Mesothelial cell of epicardium (in vitro differentiated cells): ENCODE measurements around the gene USP17L12. TPM values are rescaled to one million over a fixed set of nuclear protein-coding genes. Genes with fewer than 3 reads are reported as not detected.
"Not testable (repeated sequence)": the region's sequence is repeated elsewhere in the genome, so short reads cannot be mapped to it uniquely, and the experiment has no call there.

ENCODE experiments used
- DNase-seq, 2 experiments: peaks; one replicate each; pipeline ENCODE4 v3.0.0; 2021; ENCODE audit warnings: low spot score in 2 of 2; ENCODE audit not compliant: unreplicated experiment in 2 of 2
- H3K27ac Mint-ChIP-seq: 2 replicates; pipeline ENCODE4 v1.8.0; 2021; ENCODE audit warnings: mixed read lengths
- H3K27me3 Mint-ChIP-seq: 2 replicates; pipeline ENCODE4 v1.8.0; 2021; ENCODE audit warnings: low read depth, mixed read lengths
- H3K36me3 Mint-ChIP-seq: 2 replicates; pipeline ENCODE4 v1.8.0; 2021; ENCODE audit warnings: mixed read lengths
- H3K4me1 Mint-ChIP-seq: 2 replicates; pipeline ENCODE4 v1.8.0; 2021; ENCODE audit warnings: mixed read lengths
- H3K4me3 Mint-ChIP-seq: 2 replicates; pipeline ENCODE4 v1.8.0; 2021; ENCODE audit warnings: mild to moderate bottlenecking, moderate library complexity, mixed read lengths
- H3K9me3 Mint-ChIP-seq: 2 replicates; pipeline ENCODE4 v1.8.0; 2021; ENCODE audit warnings: mixed read lengths
- total RNA-seq: library from RNA; stranded (reverse); gene quantifications from 3 replicates; pipeline ENCODE4 v1.2.1, GENCODE V29; 2021

USP17L12 gene, protein sequence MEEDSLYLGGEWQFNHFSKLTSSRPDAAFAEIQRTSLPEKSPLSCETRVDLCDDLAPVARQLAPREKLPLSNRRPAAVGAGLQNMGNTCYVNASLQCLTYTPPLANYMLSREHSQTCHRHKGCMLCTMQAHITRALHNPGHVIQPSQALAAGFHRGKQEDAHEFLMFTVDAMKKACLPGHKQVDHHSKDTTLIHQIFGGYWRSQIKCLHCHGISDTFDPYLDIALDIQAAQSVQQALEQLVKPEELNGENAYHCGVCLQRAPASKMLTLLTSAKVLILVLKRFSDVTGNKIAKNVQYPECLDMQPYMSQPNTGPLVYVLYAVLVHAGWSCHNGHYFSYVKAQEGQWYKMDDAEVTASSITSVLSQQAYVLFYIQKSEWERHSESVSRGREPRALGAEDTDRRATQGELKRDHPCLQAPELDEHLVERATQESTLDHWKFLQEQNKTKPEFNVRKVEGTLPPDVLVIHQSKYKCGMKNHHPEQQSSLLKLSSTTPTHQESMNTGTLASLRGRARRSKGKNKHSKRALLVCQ
- total RNA-seq, result not detected in 3 replicates

DNA sequence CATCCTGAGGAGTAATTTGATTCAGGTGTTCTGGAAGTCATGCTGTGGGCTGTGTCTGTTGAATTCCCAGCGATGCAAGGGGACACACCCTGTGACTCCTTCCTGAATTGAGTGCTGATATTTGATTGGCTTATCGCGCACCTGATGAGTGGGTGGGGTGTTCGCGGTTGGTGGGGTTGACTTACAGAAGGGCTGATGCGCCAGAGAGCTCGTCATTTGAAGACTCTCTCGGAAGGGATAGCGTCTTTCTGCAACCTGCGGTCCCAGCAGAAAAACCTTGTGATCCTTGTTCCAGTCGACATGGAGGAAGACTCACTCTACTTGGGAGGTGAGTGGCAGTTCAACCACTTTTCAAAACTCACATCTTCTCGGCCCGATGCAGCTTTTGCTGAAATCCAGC, at the start of gene USP17L12:
Gene USP17L12 (plus strand): TSS at position 301 of the 400 bp plus-strand sequence. CDS start 0 bp downstream, at position 301.
- H3K27ac Mint-ChIP-seq, H3K9me3 Mint-ChIP-seq, H3K4me1 Mint-ChIP-seq, H3K4me3 Mint-ChIP-seq, DNase-seq, H3K27me3 Mint-ChIP-seq, H3K36me3 Mint-ChIP-seq: not testable (repeated sequence)

DNA sequence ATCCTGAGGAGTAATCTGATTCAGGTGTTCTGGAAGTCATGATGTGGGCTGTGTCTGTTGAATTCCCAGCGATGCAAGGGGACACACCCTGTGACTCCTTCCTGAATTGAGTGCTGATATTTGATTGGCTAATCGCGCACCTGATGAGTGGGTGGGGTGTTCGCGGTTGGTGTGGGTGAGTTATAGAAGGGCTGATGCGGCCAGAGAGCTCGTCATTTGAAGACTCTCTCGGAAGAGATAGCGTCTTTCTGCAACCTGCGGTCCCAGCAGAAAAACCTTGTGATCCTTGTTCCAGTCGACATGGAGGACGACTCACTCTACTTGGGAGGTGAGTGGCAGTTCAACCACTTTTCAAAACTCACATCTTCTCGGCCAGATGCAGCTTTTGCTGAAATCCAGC, 9.6 kb upstream of the USP17L12 start, which contains the start of gene USP17L10:
Gene USP17L10 (plus strand): TSS at position 301 of the 400 bp plus-strand sequence. CDS start 0 bp downstream, at position 301.
- H3K9me3 Mint-ChIP-seq, result not testable (repeated sequence)

DNA sequence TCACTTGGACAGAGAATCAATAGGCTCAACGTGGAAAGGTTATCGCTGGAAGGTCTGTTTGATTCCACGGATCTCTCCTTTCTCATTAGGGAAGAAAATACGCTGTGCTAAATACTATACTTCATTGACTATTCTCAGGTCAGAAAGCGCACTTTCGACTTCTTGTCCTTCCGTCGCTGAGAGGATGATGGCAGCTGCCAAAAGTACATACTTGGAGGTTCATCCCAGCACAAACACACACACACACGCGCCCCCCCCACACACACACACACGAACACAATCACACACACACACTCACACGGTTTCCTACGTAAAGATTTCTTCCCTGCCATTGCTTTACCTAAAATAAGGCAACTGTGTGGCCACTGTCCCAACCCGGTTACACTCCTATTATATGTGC, 5.3 kb upstream of the USP17L12 start:
- not testable (repeated sequence) for H3K27me3 Mint-ChIP-seq, H3K27ac Mint-ChIP-seq, DNase-seq, H3K36me3 Mint-ChIP-seq, H3K4me3 Mint-ChIP-seq, H3K4me1 Mint-ChIP-seq, H3K9me3 Mint-ChIP-seq

More for the DNA sequence above, 9.6 kb upstream of the USP17L12 start, which contains the start of gene USP17L10:
- not testable (repeated sequence) for H3K36me3 Mint-ChIP-seq, H3K4me1 Mint-ChIP-seq, DNase-seq, H3K27ac Mint-ChIP-seq, H3K4me3 Mint-ChIP-seq, H3K27me3 Mint-ChIP-seq

DNA sequence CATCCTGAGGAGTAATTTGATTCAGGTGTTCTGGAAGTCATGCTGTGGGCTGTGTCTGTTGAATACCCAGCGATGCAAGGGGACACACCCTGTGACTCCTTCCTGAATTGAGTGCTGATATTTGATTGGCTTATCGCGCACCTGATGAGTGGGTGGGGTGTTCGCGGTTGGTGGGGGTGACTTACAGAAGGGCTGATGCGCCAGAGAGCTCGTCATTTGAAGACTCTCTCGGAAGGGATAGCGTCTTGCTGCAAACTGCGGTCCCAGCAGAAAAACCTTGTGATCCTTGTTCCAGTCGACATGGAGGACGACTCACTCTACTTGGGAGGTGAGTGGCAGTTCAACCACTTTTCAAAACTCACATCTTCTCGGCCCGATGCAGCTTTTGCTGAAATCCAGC, 4.8 kb upstream of the USP17L12 start, which contains the start of gene USP17L11:
Gene USP17L11 (plus strand): TSS at position 301 of the 400 bp plus-strand sequence. CDS start 0 bp downstream, at position 301.
- not testable (repeated sequence) for DNase-seq, H3K27me3 Mint-ChIP-seq, H3K9me3 Mint-ChIP-seq, H3K27ac Mint-ChIP-seq, H3K36me3 Mint-ChIP-seq, H3K4me3 Mint-ChIP-seq, H3K4me1 Mint-ChIP-seq

DNA sequence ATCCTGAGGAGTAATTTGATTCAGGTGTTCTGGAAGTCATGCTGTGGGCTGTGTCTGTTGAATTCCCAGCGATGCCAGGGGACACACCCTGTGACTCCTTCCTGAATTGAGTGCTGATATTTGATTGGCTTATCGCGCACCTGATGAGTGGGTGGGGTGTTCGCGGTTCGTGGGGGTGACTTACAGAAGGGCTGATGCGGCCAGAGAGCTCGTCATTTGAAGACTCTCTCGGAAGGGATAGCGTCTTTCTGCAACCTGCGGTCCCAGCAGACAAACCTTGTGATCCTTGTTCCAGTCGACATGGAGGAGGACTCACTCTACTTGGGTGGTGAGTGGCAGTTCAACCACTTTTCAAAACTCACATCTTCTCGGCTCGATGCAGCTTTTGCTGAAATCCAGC, 4.6 kb downstream of the USP17L12 start, which contains the start of gene USP17L13:
Gene USP17L13 (plus strand): TSS at position 301 of the 400 bp plus-strand sequence. CDS start 0 bp downstream, at position 301.
- not testable (repeated sequence) for H3K36me3 Mint-ChIP-seq, H3K27ac Mint-ChIP-seq, H3K4me1 Mint-ChIP-seq, H3K9me3 Mint-ChIP-seq, H3K27me3 Mint-ChIP-seq, DNase-seq, H3K4me3 Mint-ChIP-seq

DNA sequence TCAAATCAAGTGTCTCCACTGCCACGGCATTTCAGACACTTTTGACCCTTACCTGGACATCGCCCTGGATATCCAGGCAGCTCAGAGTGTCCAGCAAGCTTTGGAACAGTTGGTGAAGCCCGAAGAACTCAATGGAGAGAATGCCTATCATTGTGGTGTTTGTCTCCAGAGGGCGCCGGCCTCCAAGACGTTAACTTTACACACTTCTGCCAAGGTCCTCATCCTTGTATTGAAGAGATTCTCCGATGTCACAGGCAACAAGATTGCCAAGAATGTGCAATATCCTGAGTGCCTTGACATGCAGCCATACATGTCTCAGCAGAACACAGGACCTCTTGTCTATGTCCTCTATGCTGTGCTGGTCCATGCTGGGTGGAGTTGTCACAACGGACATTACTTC, 10.3 kb downstream of the USP17L12 start:
- H3K4me3 Mint-ChIP-seq, H3K36me3 Mint-ChIP-seq, H3K27me3 Mint-ChIP-seq, H3K9me3 Mint-ChIP-seq, H3K4me1 Mint-ChIP-seq, H3K27ac Mint-ChIP-seq: not testable (repeated sequence)
- DNase-seq, result peak in 1 of 2 experiments; percentile 33

DNA sequence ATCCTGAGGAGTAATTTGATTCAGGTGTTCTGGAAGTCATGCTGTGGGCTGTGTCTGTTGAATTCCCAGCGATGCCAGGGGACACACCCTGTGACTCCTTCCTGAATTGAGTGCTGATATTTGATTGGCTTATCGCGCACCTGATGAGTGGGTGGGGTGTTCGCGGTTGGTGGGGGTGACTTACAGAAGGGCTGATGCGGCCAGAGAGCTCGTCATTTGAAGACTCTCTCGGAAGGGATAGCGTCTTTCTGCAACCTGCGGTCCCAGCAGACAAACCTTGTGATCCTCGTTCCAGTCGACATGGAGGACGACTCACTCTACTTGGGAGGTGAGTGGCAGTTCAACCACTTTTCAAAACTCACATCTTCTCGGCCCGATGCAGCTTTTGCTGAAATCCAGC, 14.1 kb downstream of the USP17L12 start, which contains the start of gene USP17L15:
Gene USP17L15 (plus strand): TSS at position 301 of the 400 bp plus-strand sequence. CDS start 0 bp downstream, at position 301.
- not testable (repeated sequence) for H3K9me3 Mint-ChIP-seq, H3K27me3 Mint-ChIP-seq, H3K36me3 Mint-ChIP-seq, H3K4me1 Mint-ChIP-seq, H3K4me3 Mint-ChIP-seq, DNase-seq, H3K27ac Mint-ChIP-seq

DNA sequence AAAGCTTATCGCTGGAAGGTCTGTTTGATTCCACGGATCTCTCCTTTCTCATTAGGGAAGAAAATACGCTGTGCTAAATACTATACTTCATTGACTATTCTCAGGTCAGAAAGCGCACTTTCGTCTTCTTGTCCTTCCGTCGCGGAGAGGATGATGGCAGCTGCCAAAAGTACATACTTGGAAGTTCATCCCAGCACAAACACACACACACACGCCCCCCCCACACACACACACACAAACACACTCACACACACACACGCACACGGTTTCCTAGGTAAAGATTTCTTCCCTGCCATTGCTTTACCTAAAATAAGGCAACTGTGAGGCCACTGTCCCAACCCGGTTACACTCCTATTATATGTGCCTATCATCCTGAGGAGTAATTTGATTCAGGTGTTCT, 18.5 kb downstream of the USP17L12 start:
- H3K4me1 Mint-ChIP-seq, H3K27me3 Mint-ChIP-seq, H3K9me3 Mint-ChIP-seq, H3K4me3 Mint-ChIP-seq, H3K36me3 Mint-ChIP-seq, H3K27ac Mint-ChIP-seq, DNase-seq: not testable (repeated sequence)

DNA sequence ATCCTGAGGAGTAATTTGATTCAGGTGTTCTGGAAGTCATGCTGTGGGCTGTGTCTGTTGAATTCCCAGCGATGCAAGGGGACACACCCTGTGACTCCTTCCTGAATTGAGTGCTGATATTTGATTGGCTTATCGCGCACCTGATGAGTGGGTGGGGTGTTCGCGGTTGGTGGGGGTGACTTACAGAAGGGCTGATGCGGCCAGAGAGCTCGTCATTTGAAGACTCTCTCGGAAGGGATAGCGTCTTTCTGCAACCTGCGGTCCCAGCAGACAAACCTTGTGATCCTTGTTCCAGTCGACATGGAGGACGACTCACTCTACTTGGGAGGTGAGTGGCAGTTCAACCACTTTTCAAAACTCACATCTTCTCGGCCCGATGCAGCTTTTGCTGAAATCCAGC, 23.6 kb downstream of the USP17L12 start, which contains the start of gene USP17L17:
Gene USP17L17 (plus strand): TSS at position 301 of the 400 bp plus-strand sequence. CDS start 0 bp downstream, at position 301.
- H3K27me3 Mint-ChIP-seq, H3K36me3 Mint-ChIP-seq, H3K4me1 Mint-ChIP-seq, H3K9me3 Mint-ChIP-seq, DNase-seq, H3K4me3 Mint-ChIP-seq, H3K27ac Mint-ChIP-seq: not testable (repeated sequence)

DNA sequence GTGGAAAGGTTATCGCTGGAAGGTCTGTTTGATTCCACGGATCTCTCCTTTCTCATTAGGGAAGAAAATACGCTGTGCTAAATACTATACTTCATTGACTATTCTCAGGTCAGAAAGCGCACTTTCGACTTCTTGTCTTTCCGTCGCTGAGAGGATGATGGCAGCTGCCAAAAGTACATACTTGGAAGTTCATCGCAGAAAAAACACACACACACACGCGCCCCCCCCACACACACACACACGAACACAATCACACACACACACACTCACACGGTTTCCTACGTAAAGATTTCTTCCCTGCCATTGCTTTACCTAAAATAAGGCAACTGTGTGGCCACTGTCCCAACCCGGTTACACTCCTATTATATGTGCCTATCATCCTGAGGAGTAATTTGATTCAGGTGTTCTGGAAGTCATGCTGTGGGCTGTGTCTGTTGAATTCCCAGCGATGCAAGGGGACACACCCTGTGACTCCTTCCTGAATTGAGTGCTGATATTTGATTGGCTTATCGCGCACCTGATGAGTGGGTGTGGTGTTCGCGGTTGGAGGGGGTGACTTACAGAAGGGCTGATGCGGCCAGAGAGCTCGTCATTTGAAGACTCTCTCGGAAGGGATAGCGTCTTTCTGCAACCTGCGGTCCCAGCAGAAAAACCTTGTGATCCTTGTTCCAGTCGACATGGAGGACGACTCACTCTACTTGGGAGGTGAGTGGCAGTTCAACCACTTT, 28.2 kb downstream of the USP17L12 start, which contains the start of gene USP17L18:
Gene USP17L18 (plus strand): TSS at position 678 of the 728 bp plus-strand sequence. CDS start 0 bp downstream, at position 678.
- not testable (repeated sequence) for H3K36me3 Mint-ChIP-seq, H3K9me3 Mint-ChIP-seq, H3K4me1 Mint-ChIP-seq, H3K27me3 Mint-ChIP-seq, H3K4me3 Mint-ChIP-seq, H3K27ac Mint-ChIP-seq
- DNase-seq, result peak; percentile 16 to 25

DNA sequence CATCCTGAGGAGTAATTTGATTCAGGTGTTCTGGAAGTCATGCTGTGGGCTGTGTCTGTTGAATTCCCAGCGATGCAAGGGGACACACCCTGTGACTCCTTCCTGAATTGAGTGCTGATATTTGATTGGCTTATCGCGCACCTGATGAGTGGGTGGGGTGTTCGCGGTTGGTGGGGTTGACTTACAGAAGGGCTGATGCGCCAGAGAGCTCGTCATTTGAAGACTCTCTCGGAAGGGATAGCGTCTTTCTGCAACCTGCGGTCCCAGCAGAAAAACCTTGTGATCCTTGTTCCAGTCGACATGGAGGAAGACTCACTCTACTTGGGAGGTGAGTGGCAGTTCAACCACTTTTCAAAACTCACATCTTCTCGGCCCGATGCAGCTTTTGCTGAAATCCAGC, 33.1 kb downstream of the USP17L12 start, which contains the start of gene USP17L19:
Gene USP17L19 (plus strand): TSS at position 301 of the 400 bp plus-strand sequence. CDS start 0 bp downstream, at position 301.
- not testable (repeated sequence) for H3K4me3 Mint-ChIP-seq, H3K27ac Mint-ChIP-seq, H3K27me3 Mint-ChIP-seq, H3K9me3 Mint-ChIP-seq, H3K36me3 Mint-ChIP-seq, DNase-seq, H3K4me1 Mint-ChIP-seq

DNA sequence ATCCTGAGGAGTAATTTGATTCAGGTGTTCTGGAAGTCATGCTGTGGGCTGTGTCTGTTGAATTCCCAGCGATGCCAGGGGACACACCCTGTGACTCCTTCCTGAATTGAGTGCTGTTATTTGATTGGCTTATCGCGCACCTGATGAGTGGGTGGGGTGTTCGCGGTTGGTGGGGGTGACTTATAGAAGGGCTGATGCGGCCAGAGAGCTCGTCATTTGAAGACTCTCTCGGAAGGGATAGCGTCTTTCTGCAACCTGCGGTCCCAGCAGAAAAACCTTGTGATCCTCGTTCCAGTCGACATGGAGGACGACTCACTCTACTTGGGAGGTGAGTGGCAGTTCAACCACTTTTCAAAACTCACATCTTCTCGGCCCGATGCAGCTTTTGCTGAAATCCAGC, 37.9 kb downstream of the USP17L12 start, which contains the start of gene USP17L20:
Gene USP17L20 (plus strand): TSS at position 301 of the 400 bp plus-strand sequence. CDS start 0 bp downstream, at position 301.
- not testable (repeated sequence) for H3K4me1 Mint-ChIP-seq, H3K9me3 Mint-ChIP-seq, H3K27me3 Mint-ChIP-seq, H3K27ac Mint-ChIP-seq, H3K4me3 Mint-ChIP-seq, H3K36me3 Mint-ChIP-seq, DNase-seq

DNA sequence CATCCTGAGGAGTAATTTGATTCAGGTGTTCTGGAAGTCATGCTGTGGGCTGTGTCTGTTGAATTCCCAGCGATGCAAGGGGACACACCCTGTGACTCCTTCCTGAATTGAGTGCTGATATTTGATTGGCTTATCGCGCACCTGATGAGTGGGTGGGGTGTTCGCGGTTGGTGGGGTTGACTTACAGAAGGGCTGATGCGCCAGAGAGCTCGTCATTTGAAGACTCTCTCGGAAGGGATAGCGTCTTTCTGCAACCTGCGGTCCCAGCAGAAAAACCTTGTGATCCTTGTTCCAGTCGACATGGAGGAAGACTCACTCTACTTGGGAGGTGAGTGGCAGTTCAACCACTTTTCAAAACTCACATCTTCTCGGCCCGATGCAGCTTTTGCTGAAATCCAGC, 42.6 kb downstream of the USP17L12 start, which contains the start of gene USP17L21:
Gene USP17L21 (plus strand): TSS at position 301 of the 400 bp plus-strand sequence. CDS start 0 bp downstream, at position 301.
- not testable (repeated sequence) for DNase-seq, H3K4me3 Mint-ChIP-seq, H3K27me3 Mint-ChIP-seq, H3K4me1 Mint-ChIP-seq, H3K9me3 Mint-ChIP-seq, H3K36me3 Mint-ChIP-seq, H3K27ac Mint-ChIP-seq
